Stimulated activated naive CD4-positive, alpha-beta T cell treated with Interleukin-2 at 50 U/mL for 16 hours (primary cell): ENCODE data around the gene VPS45.

Experiments used
- DNase-seq: peaks from one replicate; lab custom pipeline; 2025; lab: John Stamatoyannopoulos, UW

The VPS45 gene

DNA sequence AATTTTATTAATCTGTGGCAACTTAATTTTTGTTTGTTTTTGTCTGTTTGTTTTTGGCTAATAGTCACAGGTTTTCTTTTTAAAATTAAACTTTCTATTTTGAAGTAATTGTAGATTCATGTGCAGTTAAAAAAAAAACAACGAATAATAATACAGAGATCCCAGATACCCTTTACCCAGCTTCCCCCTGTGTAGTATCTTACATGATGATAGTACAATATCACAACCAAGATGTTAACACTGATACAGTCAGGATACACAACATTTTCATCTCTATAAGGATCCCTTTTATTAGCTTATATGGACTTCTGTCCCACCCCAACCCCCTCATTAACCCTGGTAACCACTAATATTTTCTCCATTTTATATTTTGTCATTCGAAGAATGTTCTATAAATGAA, 5.9 kb downstream of the VPS45 start:
- DNase-seq: no peak

DNA sequence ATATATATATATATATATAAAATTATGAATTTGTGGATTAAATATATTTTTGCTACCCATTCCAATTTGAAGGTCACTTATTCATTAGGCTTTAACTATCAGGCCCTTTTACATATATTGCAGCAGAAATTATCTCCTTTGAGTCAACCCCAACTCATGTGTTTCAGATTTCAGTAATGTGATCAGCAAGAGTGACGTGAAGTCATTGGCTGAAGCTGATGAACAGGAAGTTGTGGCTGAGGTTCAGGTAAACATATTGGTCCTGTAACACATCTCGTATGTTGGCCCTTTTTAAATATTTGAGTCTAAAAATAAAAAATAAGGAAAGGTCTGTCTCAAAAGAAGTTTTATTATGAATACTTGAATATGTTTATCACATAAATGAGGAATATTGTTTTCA, 8.5 kb downstream of the VPS45 start:
- no peak for DNase-seq

DNA sequence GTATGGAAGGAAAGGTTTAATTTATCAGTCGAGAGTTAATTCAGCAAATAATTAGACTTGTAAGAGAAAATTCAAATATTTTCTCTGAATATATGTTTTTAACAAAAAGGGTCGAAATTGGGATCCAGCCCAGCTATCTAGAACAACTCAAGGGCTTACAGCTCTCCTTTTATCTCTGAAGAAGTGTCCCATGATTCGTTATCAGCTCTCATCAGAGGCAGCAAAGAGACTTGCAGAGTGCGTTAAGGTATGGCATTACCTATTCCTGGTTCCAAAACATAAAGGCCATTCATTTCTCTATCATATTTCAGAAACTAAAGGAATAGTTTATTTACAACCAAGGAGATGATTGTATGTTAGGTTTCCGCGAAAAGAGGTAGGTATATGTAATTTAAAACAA, 9.4 kb downstream of the VPS45 start:
- no peak for DNase-seq

DNA sequence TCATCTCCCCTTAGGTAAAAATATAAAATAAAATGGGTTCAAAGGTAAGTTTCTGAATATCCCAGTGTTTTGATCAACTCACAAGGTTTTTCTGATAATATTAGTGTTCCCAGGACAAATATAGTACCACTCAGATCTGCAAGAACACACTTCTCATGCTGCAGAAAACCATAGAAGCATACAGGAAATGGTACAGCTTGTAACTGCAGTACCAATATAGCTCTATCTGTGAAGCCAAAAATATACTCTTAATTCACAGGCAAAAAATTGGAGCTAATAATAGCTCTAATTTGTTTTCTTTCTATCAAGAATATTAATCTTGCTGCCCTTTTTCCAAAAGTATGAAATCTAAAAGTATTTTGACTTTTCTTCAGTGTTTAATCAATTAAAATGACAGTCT, 13.2 kb downstream of the VPS45 start:
- no peak for DNase-seq

DNA sequence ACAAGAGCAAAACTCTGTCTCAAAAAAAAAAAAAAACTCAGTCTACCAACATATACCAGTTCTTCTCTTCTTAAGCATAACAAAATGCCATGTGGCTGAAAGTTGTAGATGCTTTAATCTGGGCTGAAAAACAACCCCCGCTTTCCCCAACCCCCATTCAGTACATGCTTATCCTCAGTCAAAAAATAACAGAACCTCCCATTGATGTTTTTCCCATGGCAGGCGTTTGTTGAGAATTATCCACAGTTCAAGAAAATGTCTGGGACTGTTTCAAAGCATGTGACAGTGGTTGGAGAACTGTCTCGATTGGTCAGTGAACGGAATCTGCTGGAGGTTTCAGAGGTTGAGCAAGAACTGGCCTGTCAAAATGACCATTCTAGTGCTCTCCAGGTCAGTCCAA, 14.9 kb downstream of the VPS45 start:
- DNase-seq: no peak

DNA sequence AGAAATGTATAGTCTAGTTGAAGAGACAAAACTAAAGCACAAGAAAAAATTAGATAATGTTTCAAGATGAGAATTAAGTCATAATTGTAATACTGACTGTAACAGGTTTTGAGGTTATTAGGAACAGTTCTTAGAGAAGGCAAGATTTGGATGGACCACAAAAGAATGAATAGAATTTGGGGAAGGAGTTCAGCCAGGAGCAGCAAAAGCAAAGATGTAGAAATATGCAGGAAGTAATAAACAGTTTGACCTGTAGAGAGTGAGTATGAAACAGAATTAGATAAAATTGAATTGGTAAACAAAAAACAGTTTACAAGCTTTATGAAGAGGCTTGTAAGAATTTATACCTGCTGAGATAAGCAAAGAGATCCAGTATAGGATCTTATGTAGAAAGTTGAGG, 16.3 kb downstream of the VPS45 start:
- DNase-seq: no peak

DNA sequence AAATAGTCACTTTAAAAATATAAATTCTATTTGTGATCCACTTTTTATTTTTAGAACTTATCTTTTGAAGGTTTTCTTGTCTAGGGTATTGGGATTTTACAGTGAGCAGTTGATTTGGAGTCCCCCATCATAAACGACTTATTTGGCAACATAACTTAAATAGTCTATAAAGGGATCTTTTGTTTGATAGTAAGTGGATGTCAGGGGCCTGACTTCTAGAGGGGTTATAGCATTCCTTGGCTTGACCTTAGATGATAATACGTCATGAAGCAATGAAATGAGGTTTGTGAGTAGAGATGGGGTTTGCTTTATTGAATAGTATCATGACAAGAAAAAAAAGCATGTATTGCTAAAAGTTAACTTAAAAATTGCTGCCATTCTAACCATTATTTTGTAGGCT, 17.8 kb downstream of the VPS45 start:
- no peak for DNase-seq

DNA sequence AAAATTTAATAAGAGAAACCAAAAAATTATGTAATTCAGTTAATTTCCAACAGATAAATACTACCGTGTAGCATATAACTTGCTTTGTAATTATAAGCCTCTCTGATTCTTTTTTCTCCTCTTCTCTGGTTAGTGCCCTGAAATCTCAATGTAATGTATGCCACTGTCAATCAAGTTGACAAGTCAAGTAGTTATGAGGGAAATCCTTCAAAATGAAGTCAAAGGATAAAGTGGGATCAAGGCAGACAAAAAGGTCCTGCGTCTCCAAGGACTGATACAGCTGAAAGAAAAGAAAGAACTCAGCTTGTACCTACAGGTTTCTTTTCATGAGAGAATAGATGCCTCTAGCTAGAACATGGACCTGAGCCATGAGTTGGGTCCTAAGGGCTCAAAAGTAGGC, 19.8 kb downstream of the VPS45 start:
- DNase-seq: no peak

DNA sequence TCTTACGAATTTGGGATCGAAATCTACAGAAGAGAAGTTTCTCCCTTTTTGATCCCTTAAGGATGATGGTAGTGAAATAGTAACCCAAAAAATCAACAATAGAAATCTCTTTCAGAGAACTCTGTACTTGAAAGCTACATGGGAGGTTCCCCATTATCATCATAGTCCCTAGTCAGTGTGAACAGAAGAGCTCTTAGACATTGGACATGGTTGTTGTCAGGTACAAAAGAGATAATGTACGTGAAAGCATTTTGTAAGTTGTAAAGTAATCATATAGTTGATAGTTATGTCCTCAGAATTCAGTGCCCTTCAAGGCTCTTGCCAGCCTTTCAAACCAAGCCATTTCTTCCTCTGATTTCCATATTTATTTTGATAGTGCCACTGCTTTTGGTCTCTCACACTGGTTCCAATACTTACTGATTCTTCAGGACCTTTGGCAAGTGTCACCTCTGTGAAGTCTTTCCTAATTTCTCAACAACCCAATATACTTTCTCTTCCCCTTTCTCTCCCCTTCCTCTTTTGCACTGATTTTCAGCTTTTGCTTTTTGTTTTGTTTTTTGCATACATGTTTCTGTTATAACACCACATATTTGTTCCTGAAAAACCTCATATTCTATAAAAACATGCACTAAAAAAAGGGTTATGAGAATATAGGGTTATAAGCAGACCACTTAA, 22.4 kb downstream of the VPS45 start:
- DNase-seq: no peak

DNA sequence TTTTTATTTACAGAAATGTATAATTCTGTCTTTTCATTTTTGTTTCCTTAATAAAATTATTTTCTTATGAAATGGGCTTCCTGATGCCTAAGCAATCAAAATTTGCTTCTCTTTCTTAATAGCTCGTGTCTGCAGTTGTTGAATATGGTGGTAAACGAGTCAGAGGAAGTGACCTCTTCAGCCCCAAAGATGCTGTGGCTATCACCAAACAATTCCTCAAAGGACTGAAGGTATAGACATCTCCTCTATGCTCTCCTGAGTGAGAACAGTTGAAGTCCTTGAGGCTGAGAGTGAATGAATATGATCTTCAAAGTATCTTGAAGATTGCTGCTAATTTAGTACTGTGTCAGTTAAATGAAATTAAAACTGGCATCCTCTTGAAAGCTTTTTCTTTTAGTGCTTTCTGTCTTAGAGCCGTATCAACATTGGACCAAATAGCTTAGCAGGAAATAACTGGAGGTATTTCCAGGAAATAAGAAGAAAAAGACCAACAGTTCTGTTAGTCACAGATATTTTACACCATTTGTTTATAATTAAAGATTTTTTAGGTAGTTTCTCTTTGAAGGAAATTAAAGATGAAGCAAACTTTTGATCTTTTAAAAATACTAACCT, 24.7 kb downstream of the VPS45 start:
- DNase-seq: no peak

DNA sequence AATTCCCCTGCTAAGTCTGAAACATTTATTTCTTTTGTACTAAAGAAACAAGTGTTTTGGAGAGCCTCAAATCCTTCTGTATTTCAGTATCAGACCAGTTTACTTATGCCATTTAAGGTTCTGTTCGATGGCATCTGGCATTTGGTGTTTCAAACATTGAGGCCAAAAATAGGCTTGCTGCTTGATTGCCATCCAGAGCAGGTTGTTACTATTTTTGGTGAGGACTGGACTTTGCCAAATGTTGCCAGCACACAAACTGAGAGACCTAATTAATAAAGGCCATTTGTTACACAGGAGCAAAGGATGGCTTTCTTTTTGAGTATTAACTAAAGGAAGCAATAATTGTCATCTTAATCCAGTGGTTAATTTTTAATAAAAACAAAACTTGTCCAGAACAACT, 26.2 kb downstream of the VPS45 start:
- no peak for DNase-seq

DNA sequence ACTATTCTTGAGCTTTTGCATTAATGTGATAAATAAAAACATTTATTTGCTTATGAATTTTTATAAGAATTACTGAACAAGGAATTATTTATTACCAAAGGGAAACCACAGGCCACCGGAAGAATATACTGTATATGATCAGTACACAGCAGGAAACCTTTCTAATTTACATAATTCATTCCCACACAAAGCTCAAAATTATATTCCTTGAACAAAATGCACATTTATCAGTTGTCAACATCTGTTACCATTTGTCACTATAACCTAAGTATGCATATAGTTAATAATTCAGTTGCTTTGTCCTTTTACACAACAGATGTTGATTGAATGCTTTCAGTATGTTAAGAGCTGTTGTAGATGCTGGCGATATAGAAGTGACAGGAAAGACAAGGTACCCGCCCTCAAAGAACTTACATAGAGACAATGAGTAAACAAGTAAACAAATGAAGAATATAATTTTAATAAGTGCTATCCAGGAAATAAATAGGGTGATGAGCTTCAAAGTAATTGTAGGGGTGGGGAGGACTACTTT, 27.2 kb downstream of the VPS45 start:
- DNase-seq: no peak

DNA sequence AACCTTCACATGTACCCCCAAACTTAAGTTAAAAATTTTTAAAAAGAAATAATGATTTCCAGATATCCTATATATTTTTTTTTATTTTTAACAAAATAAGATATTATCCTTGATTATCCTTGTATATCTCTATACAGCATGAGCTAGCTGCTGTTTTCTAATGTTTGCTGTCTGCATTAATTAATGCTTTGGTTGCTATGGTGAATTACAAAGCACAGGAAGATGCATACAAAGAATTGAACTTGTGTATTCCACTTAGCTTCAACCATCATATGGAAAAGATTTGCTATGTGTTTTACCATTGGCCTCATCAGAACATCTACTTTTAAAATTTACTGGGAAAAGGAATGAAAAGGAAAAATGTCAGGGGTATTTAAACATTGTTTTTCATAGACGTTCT, 35.4 kb downstream of the VPS45 start:
- DNase-seq: no peak

DNA sequence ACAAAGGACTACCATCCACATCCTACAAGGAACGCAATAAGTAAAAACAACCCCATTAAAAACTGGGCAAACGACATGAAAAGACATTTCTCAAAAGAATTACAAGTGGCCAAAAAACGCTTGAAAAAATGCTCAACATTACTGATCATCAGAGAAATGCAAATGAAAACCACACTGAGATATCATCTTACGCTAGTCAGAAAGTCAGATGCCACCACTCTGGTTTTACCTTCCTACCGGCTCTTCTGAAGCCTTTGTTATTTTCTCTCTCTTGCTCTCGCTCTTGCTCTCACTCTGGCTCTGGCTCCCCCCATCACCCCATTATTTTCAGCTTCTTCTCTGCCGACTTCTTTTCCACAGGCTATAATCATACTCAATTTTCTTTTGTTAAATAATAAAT, 38.8 kb downstream of the VPS45 start:
- peak; percentile 7 for DNase-seq

DNA sequence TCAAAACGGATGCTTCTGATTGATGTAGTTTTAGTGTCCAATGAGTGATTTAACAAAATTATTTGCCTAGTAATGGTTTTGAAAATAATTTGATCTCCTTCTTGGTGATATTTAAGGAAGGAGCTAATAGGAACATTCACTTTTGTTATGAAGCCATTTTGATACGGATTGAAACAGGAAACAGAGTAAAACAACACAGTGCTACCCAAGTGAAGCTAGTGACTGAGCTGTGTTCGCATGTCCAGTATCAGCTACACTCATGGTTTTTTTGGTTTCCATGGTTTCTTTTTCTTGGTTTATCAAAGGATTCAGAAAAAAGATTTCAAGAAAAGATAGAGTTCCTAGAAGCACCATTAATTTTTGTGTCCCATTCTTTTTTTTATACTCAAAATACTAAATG, 42.0 kb downstream of the VPS45 start:
- no peak for DNase-seq

DNA sequence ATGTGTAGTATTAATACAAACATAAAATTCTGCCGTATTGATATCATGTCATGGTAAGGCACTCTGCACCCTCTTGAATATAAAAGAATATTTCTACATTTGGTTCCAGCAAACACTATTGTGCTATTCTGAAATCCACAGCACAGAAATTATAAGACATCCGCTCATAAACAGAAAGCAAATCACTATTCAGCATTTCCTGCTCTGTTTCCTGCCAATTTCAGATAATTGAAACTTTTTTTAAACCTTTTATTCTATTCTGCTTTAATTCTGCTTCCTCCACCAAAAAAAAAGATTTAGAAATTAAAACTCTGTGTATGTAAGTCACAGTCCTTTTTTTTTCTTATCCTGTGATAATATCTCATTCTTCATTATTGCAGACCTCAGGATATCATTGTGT, 42.5 kb downstream of the VPS45 start:
- no peak for DNase-seq

DNA sequence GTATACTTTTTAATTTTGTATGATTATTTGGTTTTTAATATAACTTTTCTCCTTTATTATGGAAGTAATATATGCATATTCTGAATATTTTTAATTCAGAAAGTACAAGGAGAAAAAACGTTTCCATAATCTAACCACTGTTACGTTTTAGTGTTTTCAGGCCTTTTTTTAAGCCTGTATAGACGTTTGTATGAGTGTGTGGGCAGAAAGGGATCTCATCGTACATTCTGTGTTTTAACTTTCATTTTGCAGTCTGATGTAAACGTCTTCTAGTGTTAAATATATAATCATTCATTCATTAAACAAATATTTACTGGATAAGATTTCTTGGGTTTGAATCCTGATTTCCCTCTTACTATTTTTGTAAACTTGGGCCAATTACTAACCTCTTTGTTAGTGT, 44.1 kb downstream of the VPS45 start:
- DNase-seq: no peak

DNA sequence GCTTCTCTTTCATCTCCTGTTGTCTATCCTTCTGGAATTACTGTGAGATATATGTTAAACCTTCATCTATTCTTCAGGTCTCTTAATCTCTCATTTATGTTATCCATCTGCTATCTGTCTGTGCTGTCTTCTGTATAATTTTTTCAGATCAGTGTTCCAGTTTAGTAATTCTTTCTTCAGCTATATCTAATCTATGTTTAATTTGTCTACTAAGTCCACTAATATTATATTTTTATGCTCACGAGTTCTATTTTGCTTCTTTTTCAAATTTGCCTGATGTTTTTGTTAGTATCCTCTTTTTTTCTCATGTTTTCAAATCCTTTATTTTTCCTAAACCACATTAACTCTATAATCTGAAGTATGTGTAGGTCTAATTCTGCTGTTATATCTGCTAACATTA, 47.5 kb downstream of the VPS45 start:
- no peak for DNase-seq

DNA sequence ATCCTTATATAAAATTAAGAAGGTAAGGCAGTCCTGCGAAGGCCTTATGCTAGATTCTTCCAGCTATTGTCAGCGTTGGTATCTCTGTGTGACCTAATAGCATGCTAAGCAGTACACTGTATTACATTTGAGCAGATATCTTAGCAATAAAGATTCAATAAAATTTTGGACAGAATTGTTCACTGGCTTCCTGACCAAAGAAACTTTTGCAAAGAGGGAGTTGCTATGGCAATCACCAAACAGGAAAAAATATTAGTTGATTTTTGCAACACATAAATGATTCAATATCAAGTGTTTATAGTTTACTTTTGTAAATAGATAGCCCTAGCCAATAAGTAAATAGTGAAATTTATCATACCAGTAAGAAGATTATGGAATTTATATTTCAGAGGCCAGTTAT, 51.1 kb downstream of the VPS45 start:
- DNase-seq: no peak

DNA sequence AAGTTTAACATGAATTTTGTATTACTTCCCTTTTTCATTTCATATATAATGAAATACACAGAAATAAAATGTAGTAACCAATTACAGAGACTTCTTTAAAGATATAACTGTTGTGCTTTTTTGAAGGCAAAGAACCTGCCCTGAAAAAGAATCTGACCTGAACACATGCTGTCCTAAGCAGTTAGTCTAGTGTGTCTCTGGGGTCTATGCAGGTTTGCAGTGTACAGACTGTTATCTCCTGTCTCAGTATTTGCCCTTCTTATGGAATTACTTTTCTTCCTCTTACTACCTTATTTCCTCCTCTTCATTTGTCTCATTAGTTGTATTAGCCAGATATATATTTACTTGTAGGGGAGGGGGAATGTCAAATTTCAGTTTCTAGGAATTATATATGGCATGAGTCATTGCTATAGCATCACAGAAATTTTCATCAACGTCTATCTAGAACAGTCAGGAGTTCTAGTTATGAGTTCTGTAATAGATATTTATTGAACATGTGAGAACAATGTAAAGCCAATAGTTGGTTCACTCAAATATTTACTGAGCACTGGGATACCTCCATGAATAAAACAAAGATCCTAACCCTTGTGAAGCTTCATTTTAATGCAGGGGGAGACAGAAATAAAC, 53.8 kb downstream of the VPS45 start:
- no peak for DNase-seq

DNA sequence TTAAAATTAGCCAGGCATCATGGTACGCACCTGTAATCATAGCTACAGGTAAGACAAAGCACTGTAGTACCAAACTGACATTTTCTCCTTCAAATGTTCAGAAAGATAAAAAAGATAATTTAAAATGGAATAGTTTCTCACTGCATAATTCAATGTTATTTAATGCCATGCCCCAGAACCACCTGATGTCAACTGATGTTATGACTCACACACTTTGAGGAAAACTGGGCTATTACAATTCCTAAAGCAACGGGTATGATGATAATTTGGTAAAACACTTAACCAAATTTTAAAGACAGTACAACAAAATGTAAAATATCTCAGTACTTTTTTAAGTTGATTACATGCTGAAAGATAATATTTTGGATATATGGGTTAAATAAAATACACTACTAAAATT, 59.2 kb downstream of the VPS45 start:
- no peak for DNase-seq

DNA sequence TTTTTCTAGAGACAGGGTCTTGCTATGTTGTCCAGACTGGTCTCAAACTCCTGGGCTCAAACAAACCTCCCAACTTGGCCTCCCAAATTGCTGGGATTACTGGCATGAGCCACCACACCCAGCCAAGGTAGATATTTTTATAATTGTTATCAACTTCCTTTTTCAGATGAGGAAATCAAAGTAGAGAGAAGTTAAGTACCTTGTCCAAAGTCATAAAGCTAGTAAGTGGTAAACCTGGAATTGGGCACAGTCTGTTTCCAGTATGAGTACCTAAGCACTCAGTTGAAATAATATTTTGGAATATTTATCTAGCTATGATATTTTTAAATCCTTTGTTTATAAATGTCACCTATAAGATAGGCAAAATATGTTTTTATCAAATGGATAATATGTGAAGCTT, 59.9 kb downstream of the VPS45 start:
- DNase-seq: no peak

DNA sequence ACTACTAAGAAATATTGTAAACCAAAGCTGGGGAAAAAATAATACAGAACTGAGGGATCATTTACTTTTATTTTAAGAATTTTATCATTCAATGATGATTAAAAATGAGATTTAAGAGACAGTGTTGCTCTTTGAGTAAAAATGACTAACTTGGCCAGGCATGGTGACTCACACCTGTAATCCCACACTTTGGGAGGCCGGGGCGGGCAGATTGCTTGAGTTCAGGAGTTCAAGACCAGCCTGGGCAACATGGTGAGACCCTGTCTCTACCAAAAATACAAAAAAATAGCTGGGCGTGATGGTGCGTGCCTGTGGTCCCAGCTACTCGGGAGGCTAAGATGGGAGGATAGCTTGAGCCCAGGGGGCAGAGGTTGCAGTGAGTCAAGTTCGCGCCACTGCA, 60.3 kb downstream of the VPS45 start:
- peak; percentile 30 for DNase-seq

DNA sequence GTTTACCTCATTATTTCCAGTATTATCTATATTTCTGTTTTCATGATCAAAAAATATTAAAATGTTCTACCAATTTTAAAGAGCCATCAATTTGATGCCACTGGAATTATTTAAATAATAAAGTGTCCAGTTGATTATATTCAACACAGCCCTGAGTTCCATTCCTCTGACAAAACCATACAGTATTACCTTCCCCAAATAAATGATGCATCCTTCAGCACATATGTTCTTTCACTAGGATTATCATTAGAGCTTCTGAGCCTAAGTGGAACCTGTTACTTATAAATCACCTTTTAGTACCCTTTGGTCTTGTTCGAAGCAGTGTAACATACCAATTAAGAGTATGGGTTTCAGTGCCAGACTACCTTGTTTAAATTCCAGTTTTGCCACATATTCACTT, 64.8 kb downstream of the VPS45 start:
- DNase-seq: no peak
